Neural progenitor cell (in vitro differentiated cells): ENCODE measurements around the gene CNTN5. TPM values are rescaled to one million over a fixed set of nuclear protein-coding genes. Genes with fewer than 3 reads are reported as not detected.

ENCODE experiments used
- DNase-seq: peaks from one replicate; pipeline ENCODE4 v3.0.0-alpha.2; 2016; ENCODE audit warnings: low spot score
- H2AFZ ChIP-seq: fragments of 200-600 bp; sonication (generic); replicated peaks from 2 replicates; pipeline ENCODE4 v1.6.1; 2016; ENCODE audit warnings: antibody characterized with exemption
- H3F3A ChIP-seq: fragments of 200-600 bp; sonication (generic); 2 replicates; pipeline ENCODE4 v1.6.1; 2016; ENCODE audit warnings: antibody characterized with exemption, low read depth
- H3K27ac ChIP-seq: fragments of 200-600 bp; sonication (generic); 2 replicates; pipeline ENCODE4 v1.5.1; 2016; ENCODE audit warnings: mild to moderate bottlenecking
- H3K27me3 ChIP-seq: fragments of 200-600 bp; sonication (generic); 2 replicates; pipeline ENCODE4 v1.6.1; 2016; ENCODE audit warnings: mild to moderate bottlenecking, moderate library complexity
- H3K36me3 ChIP-seq: fragments of 200-600 bp; sonication (generic); 2 replicates; pipeline ENCODE4 v1.5.1; 2016
- H3K4me1 ChIP-seq: fragments of 200-600 bp; sonication (generic); 2 replicates; pipeline ENCODE4 v1.6.1; 2016; ENCODE audit warnings: mixed run types
- H3K4me2 ChIP-seq: fragments of 200-600 bp; sonication (generic); 2 replicates; pipeline ENCODE4 v1.6.1; 2016
- H3K4me3 ChIP-seq: fragments of 200-600 bp; sonication (generic); 2 replicates; pipeline ENCODE4 v1.5.1; 2016
- H3K79me2 ChIP-seq: fragments of 200-600 bp; sonication (generic); 2 replicates; pipeline ENCODE4 v1.6.1; 2016; ENCODE audit warnings: low read depth
- H3K9ac ChIP-seq: fragments of 200-600 bp; sonication (generic); 2 replicates; pipeline ENCODE4 v1.6.1; 2016
- H3K9me3 ChIP-seq: fragments of 200-600 bp; sonication (generic); 2 replicates; pipeline ENCODE4 v1.5.1; 2016; ENCODE audit warnings: low read depth
- H4K20me1 ChIP-seq: fragments of 200-600 bp; sonication (generic); 2 replicates; pipeline ENCODE4 v1.6.1; 2016; ENCODE audit warnings: low read depth
- H3K27ac Mint-ChIP-seq: 3 replicates; pipeline ENCODE4 v1.8.0; 2021; ENCODE audit warnings: mixed read lengths
- H3K27me3 Mint-ChIP-seq: 2 replicates; pipeline ENCODE4 v1.8.0; 2022; ENCODE audit warnings: low read depth, mild to moderate bottlenecking, inconsistent platforms, moderate library complexity, mixed read lengths; ENCODE audit not compliant: insufficient read depth
- H3K36me3 Mint-ChIP-seq: 3 replicates; pipeline ENCODE4 v1.8.0; 2021; ENCODE audit warnings: mixed read lengths
- H3K4me1 Mint-ChIP-seq: 3 replicates; pipeline ENCODE4 v1.8.0; 2021; ENCODE audit warnings: mixed read lengths
- H3K4me3 Mint-ChIP-seq: 3 replicates; pipeline ENCODE4 v1.8.0; 2021; ENCODE audit warnings: mild to moderate bottlenecking, moderate library complexity, mixed read lengths
- H3K9me3 Mint-ChIP-seq: 3 replicates; pipeline ENCODE4 v1.8.0; 2020; ENCODE audit warnings: mixed read lengths
- CTCF ChIP-seq: fragments of 200-600 bp; sonication (generic); IDR thresholded peaks from 2 replicates; pipeline ENCODE4 v1.5.1; 2017; ENCODE audit warnings: antibody characterized with exemption, mild to moderate bottlenecking
- EZH2 ChIP-seq: fragments of 200-600 bp; sonication (generic); IDR thresholded peaks from 2 replicates; pipeline ENCODE4 v1.6.1; 2017; ENCODE audit warnings: antibody characterized with exemption, mild to moderate bottlenecking, moderate library complexity
- EZH2phosphoT487 ChIP-seq: fragments of 200-600 bp; sonication (generic); IDR thresholded peaks from 2 replicates; pipeline ENCODE4 v1.6.1; 2017; ENCODE audit warnings: antibody characterized with exemption
- total RNA-seq: library from RNA; depleted of rRNA; stranded (reverse); fragments of >200 nt; gene quantifications from 2 replicates; pipeline ENCODE4 v1.2.3, GENCODE V29; 2015; ENCODE audit warnings: low replicate concordance

The CNTN5 gene
- total RNA-seq, 1 donor from 2014 or later, result 0.19 TPM

GRCh38 chr11:100095809-100096208 lies 1075.1 kb downstream of the CNTN5 start:
- Histone ChIP-seq H2AFZ (no peak overlapping the region), H3F3A (no peaks in the 10 kb centered on the region), H4K20me1 (no peaks in the 10 kb centered on the region), H3K9me3 (no peaks in the 10 kb centered on the region), H3K27ac (no peak overlapping the region), H3K9ac (no peak overlapping the region), H3K27me3 (no peaks in the 10 kb centered on the region), H3K36me3 (no peaks in the 10 kb centered on the region), H3K79me2 (no peaks in the 10 kb centered on the region), H3K4me3 (no peak overlapping the region), H3K4me2 (no peak overlapping the region), H3K4me1 (peaks cover 6% of the 10 kb centered on the region)
- Mint-ChIP-seq H3K9me3 (no peaks in the 10 kb centered on the region), H3K4me3 (no peak overlapping the region), H3K27ac (no peak overlapping the region), H3K36me3 (no peaks in the 10 kb centered on the region), H3K4me1 (peaks cover 9% of the 10 kb centered on the region), H3K27me3 (no peaks in the 10 kb centered on the region)
- TF ChIP-seq EZH2phosphoT487 (no peak), EZH2 (no peak), CTCF (no peak)
- no peak for DNase-seq

- no peak overlapping the region for H3K27ac Mint-ChIP-seq
- H3K27me3 ChIP-seq, result no peaks in the 10 kb centered on the region
- no peak overlapping the region for H3K4me3 ChIP-seq
- no peaks in the 10 kb centered on the region for H3F3A ChIP-seq
- no peak for DNase-seq
- no peaks in the 10 kb centered on the region for H4K20me1 ChIP-seq
- no peaks in the 10 kb centered on the region for H3K36me3 Mint-ChIP-seq
- no peaks in the 10 kb centered on the region for H3K36me3 ChIP-seq
- H3K9me3 Mint-ChIP-seq, result no peaks in the 10 kb centered on the region
- peaks cover 13% of the 10 kb centered on the region for H3K4me1 Mint-ChIP-seq
- TF ChIP-seq EZH2phosphoT487, result no peak
- no peak for TF ChIP-seq CTCF
- no peak for TF ChIP-seq EZH2
- no peaks in the 10 kb centered on the region for H3K9me3 ChIP-seq
- H3K4me1 ChIP-seq, result peaks cover 6% of the 10 kb centered on the region
- H3K9ac ChIP-seq, result no peak overlapping the region
- no peak overlapping the region for H3K27ac ChIP-seq
- H2AFZ ChIP-seq, result no peak overlapping the region
- no peak overlapping the region for H3K4me2 ChIP-seq
- no peaks in the 10 kb centered on the region for H3K27me3 Mint-ChIP-seq
- H3K4me3 Mint-ChIP-seq, result no peak overlapping the region
- no peaks in the 10 kb centered on the region for H3K79me2 ChIP-seq
These were observed 1077.8 kb downstream of the CNTN5 start for GRCh38 chr11:100098560-100098959.

- Histone ChIP-seq H3F3A (no peaks in the 10 kb centered on the region), H3K9me3 (no peaks in the 10 kb centered on the region), H3K4me1 (no peaks in the 10 kb centered on the region), H3K9ac (no peak overlapping the region), H3K27me3 (no peaks in the 10 kb centered on the region), H3K4me3 (no peak overlapping the region), H3K27ac (no peak overlapping the region), H3K36me3 (no peaks in the 10 kb centered on the region), H3K79me2 (no peaks in the 10 kb centered on the region), H2AFZ (peak overlapping the region; percentile 54), H4K20me1 (no peaks in the 10 kb centered on the region), H3K4me2 (no peak overlapping the region)
- Mint-ChIP-seq H3K4me1 (peaks cover 6% of the 10 kb centered on the region), H3K27me3 (no peaks in the 10 kb centered on the region), H3K27ac (no peak overlapping the region), H3K4me3 (no peak overlapping the region), H3K9me3 (no peaks in the 10 kb centered on the region), H3K36me3 (no peaks in the 10 kb centered on the region)
- TF ChIP-seq EZH2 (no peak), EZH2phosphoT487 (no peak), CTCF (no peak)
- DNase-seq, result no peak
These were observed 1084.7 kb downstream of the CNTN5 start for GRCh38 chr11:100105255-100105981.
